Kidney (tissue), 14 donors: ENCODE results near the gene RSPO3. TPM values are rescaled to one million over a fixed set of nuclear protein-coding genes. Genes with fewer than 3 reads are reported as not detected.

ENCODE experiments used
- DNase-seq, 5 donors: peaks; one replicate each; pipeline ENCODE4 v3.0.0-alpha.2; 2013 to 2020
- FAIRE-seq: peaks from 2 replicates; lab custom pipeline; 2012; peaks lifted over from hg19 to GRCh38; lab: Jason Lieb, UNC
- H3K27ac ChIP-seq, 2 donors: one replicate each; pipeline ENCODE4 v1.7.0; 2013; ENCODE audit warnings: low read depth in 2 of 2, low read length in 2 of 2, inconsistent platforms in 1 of 2
- H3K27me3 ChIP-seq: one replicate; pipeline ENCODE4 v1.7.1; 2013; ENCODE audit warnings: low read length, inconsistent platforms; ENCODE audit not compliant: control insufficient read depth, insufficient read depth
- H3K36me3 ChIP-seq, 3 donors: one replicate each; pipeline versions ENCODE4 v1.7.0 to v1.7.1; 2013; ENCODE audit warnings: low read length in 3 of 3, control low read depth in 1 of 3, inconsistent platforms in 1 of 3; ENCODE audit not compliant: insufficient read depth in 3 of 3, control insufficient read depth in 2 of 3
- H3K4me1 ChIP-seq, 3 donors: one replicate each; pipeline versions ENCODE4 v1.7.0 to v1.7.1; 2013; ENCODE audit warnings: low read length in 3 of 3, inconsistent platforms in 1 of 3, low read depth in 1 of 3; ENCODE audit not compliant: control insufficient read depth in 2 of 3, insufficient read depth in 2 of 3
- H3K4me3 ChIP-seq, 3 donors: one replicate each; pipeline versions ENCODE4 v1.7.0 to v1.8.1; 2013; ENCODE audit warnings: low read length in 3 of 3, control low read depth in 1 of 3, inconsistent platforms in 1 of 3
- H3K9ac ChIP-seq, 3 donors: one replicate each; pipeline versions ENCODE4 v1.7.0 to v1.7.1; 2013; ENCODE audit warnings: low read length in 3 of 3, control low read depth in 1 of 3, inconsistent platforms in 1 of 3
- H3K9me3 ChIP-seq, 3 donors: one replicate each; pipeline versions ENCODE4 v1.7.0 to v1.7.1; 2013; ENCODE audit warnings: low read length in 3 of 3, control low read depth in 1 of 3, inconsistent platforms in 1 of 3; ENCODE audit not compliant: control insufficient read depth in 2 of 3, insufficient read depth in 1 of 3
- CTCF ChIP-seq: IDR thresholded peaks from 3 replicates; pipeline ENCODE4 v1.5.1; 2012; ENCODE audit warnings: mild to moderate bottlenecking, moderate library complexity, borderline replicate concordance; ENCODE audit not compliant: insufficient read depth; ENCODE audit errors: extremely low read depth
- intact Hi-C: fragments of 100-400 bp; cut with DNase I; formaldehyde crosslinking; loops from one replicate; pipeline ENCODE4 v1.11.1; 2022
- polyA plus RNA-seq: library from polyadenylated mRNA; stranded (reverse); fragments of 350-450 nt; fragmentation: Illumina TruSeq; extraction: RNeasy Lipid Tissue Mini Kit (QIAGEN cat#74804); gene quantifications from one replicate; pipeline ENCODE4 v1.2.3, GENCODE V29; 2014; ENCODE audit warnings: low read depth, low replicate concordance; ENCODE audit not compliant: insufficient read depth
- total RNA-seq: library from RNA; stranded (reverse); fragmentation: NEBNext Ultra II Directional; extraction: Animal tissue kit (Norgen Biotek cat#: 25700); gene quantifications from one replicate; pipeline ENCODE4 v1.2.1, GENCODE V29; 2021
- donor health status: control.
- donor health status: control.
- donor health status: control.
- donor health status: control.
- donor health status: control.
- donor health status: DM: yes; HTN: yes; CAD: no.
- donor health status: Normal renal cell carcinoma (clear cell type).

The RSPO3 gene
- total and polyA plus RNA-seq, 2 donors from 2014 or later, result 1.2 to 8.9 TPM

GRCh38 chr6:127111526-127111925 is 6.9 kb upstream of the RSPO3 start:
- FAIRE-seq, result no peak
- no peak overlapping the region for H3K27ac ChIP-seq

DNA sequence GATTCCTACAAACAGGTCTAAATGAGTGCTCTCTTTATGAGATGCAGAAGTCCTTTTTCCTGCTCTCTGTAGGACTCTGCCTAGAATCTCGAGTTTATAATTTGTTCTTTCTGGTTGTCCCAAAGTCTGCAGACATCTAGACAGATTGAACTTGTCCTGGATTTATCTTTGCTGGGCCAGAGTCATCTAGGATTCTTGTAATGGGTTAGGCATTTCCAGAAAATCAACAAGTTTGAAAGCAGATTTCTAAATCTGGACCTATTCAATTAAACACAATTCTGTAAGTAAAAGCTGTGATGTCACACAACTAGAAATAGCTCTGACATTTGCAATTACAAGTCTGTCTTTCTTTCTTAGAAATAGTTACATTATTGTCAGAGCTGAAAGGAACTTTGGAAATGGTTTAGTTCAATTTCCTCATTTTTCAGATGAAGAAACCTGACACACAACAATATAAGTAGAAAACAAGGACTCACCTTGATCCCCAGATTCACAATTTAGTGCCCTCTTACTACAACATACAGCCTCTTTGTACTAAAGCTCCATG is 4.2 kb upstream of the RSPO3 start:
- H3K4me3 ChIP-seq, result no peak overlapping the region
- DNase-seq, result no peak
- H3K9me3 ChIP-seq, result no peaks in the 10 kb centered on the region
- no peaks in the 10 kb centered on the region for H3K36me3 ChIP-seq
- intact Hi-C loops, result no loop called here
- no peak overlapping the region for H3K9ac ChIP-seq
- no peak for TF ChIP-seq CTCF
- H3K4me1 ChIP-seq, result peaks cover 0 to under 1% (median 0%) of the 10 kb centered on the region in 3 donors
- no peaks in the 10 kb centered on the region for H3K27me3 ChIP-seq
- FAIRE-seq, result no peak
- H3K27ac ChIP-seq, result no peak overlapping the region

More at GRCh38 chr6:127111526-127111925, 6.9 kb upstream of the RSPO3 start:
- no peaks in the 10 kb centered on the region for H3K27me3 ChIP-seq
- no peaks in the 10 kb centered on the region for H3K36me3 ChIP-seq
- DNase-seq, result peak in 3 of 5 donors; percentile 16 to 47 (median 19)
- no peak for TF ChIP-seq CTCF
- H3K9me3 ChIP-seq, result no peaks in the 10 kb centered on the region
- H3K4me1 ChIP-seq, result no peaks in the 10 kb centered on the region
- no peak overlapping the region for H3K4me3 ChIP-seq
- no peak overlapping the region for H3K9ac ChIP-seq
- intact Hi-C loops, result no loop called here

DNA sequence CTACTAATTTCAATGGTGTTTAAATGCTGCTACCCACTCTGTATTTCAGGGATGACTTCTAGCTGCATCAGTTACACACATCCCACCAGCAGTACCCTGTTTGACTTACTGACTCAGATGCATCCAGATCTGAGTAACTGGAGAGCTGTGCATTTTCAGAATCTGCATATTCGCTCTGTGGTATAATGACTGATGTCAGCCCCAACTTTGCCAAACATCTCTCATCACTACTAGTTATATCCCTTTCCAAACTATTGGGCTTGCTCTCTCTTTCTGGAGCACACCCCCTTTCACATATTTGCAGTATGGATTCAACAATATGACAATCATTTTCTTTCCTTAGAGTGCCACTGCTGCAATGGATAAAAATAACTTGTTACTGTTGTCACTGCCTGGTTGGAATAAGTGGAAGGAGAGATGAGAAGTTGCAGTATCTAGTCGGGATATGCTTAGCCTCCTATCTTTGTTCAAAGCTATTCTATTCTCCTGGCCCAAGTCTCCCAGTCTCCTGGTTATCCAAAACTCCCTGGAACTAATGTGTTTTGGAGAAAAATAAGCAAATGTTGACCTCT is 3.3 kb upstream of the RSPO3 start:
- DNase-seq (no peak), FAIRE-seq (no peak)
- Histone ChIP-seq H3K9ac (no peak overlapping the region), H3K36me3 (no peaks in the 10 kb centered on the region), H3K4me1 (peaks cover 0 to 10% (median 5%) of the 10 kb centered on the region in 3 donors), H3K27ac (no peak overlapping the region), H3K27me3 (no peaks in the 10 kb centered on the region), H3K9me3 (no peaks in the 10 kb centered on the region), H3K4me3 (no peak overlapping the region)
- no peak for TF ChIP-seq CTCF
- intact Hi-C loops, result no loop called here
